Trophoblast cell (in vitro differentiated cells and primary cell): ENCODE results near the gene ZNF598.

Experiments
- DNase-seq, 2 donors: peaks; one replicate each; pipeline ENCODE4 v3.0.0-alpha.2; 2016
- H2AFZ ChIP-seq: 2 replicates; pipeline ENCODE4 v1.6.1; 2013; ENCODE audit warnings: low read length, moderate library complexity, mild to moderate bottlenecking; ENCODE audit not compliant: insufficient read depth, poor library complexity
- H2AK5ac ChIP-seq: 2 replicates; pipeline ENCODE4 v1.6.1; 2013; ENCODE audit warnings: mild to moderate bottlenecking, low read length
- H2BK120ac ChIP-seq: 2 replicates; pipeline ENCODE4 v1.6.1; 2013; ENCODE audit warnings: low read length, mild to moderate bottlenecking, moderate library complexity; ENCODE audit not compliant: insufficient read depth, poor library complexity
- H2BK12ac ChIP-seq: 2 replicates; pipeline ENCODE4 v1.6.1; 2013; ENCODE audit warnings: mild to moderate bottlenecking, low read length, moderate library complexity
- H2BK5ac ChIP-seq: 2 replicates; pipeline ENCODE4 v1.6.1; 2013; ENCODE audit warnings: low read length, low read depth, moderate library complexity, mild to moderate bottlenecking; ENCODE audit not compliant: poor library complexity
- H3K14ac ChIP-seq: 2 replicates; pipeline ENCODE4 v1.6.1; 2013; ENCODE audit warnings: mild to moderate bottlenecking, low read length
- H3K18ac ChIP-seq: 2 replicates; pipeline ENCODE4 v1.6.1; 2013; ENCODE audit warnings: mild to moderate bottlenecking, low read length
- H3K23ac ChIP-seq: 2 replicates; pipeline ENCODE4 v1.6.1; 2013; ENCODE audit warnings: low read length
- H3K27ac ChIP-seq: 2 replicates; pipeline ENCODE4 v1.5.1; 2013; ENCODE audit warnings: low read depth, mild to moderate bottlenecking, inconsistent platforms, low read length, moderate library complexity
- H3K27me3 ChIP-seq: 2 replicates; pipeline ENCODE4 v1.6.1; 2013; ENCODE audit warnings: inconsistent platforms, mild to moderate bottlenecking, low read length, moderate library complexity; ENCODE audit not compliant: insufficient read depth
- H3K36me3 ChIP-seq, 2 experiments: 1 replicate in 1 of 2; 2 replicates in 1 of 2; pipeline ENCODE4 v1.6.1; 2013; ENCODE audit warnings: low read length in 2 of 2, mild to moderate bottlenecking in 2 of 2, moderate library complexity in 1 of 2; ENCODE audit not compliant: insufficient read depth in 2 of 2, control insufficient read depth in 1 of 2
- H3K4ac ChIP-seq: 2 replicates; pipeline ENCODE4 v1.6.1; 2013; ENCODE audit warnings: low read depth, mild to moderate bottlenecking, low read length, moderate library complexity
- H3K4me1 ChIP-seq, 2 experiments: 1 replicate in 1 of 2; 2 replicates in 1 of 2; pipeline ENCODE4 v1.6.1; 2013; ENCODE audit warnings: low read length in 2 of 2, mild to moderate bottlenecking in 2 of 2, moderate library complexity in 1 of 2; ENCODE audit not compliant: insufficient read depth in 2 of 2, control insufficient read depth in 1 of 2
- H3K4me2 ChIP-seq: 2 replicates; pipeline ENCODE4 v1.6.1; 2013; ENCODE audit warnings: inconsistent platforms, mild to moderate bottlenecking, low read length, moderate library complexity
- H3K4me3 ChIP-seq: 2 replicates; pipeline ENCODE4 v1.5.1; 2013; ENCODE audit warnings: mild to moderate bottlenecking, low read depth, low read length, inconsistent platforms
- H3K79me1 ChIP-seq: one replicate; pipeline ENCODE4 v1.6.1; 2013; ENCODE audit warnings: low read length
- H3K79me2 ChIP-seq: 2 replicates; pipeline ENCODE4 v1.6.1; 2013; ENCODE audit warnings: low read length, mild to moderate bottlenecking; ENCODE audit not compliant: control insufficient read depth, insufficient read depth, poor library complexity
- H3K9ac ChIP-seq: 2 replicates; pipeline ENCODE4 v1.6.1; 2013; ENCODE audit warnings: mild to moderate bottlenecking, low read length
- H3K9me3 ChIP-seq: 2 replicates; pipeline ENCODE4 v1.6.1; 2013; ENCODE audit warnings: low read depth, mild to moderate bottlenecking, control low read depth, inconsistent platforms, low read length; ENCODE audit not compliant: insufficient read depth
- H4K12ac ChIP-seq: 2 replicates; pipeline ENCODE4 v1.6.1; 2013; ENCODE audit warnings: low read depth, mild to moderate bottlenecking, low read length, moderate library complexity
- H4K8ac ChIP-seq: 2 replicates; pipeline ENCODE4 v1.6.1; 2013; ENCODE audit warnings: low read depth, mild to moderate bottlenecking, low read length, moderate library complexity
- H4K91ac ChIP-seq: one replicate; pipeline ENCODE4 v1.6.1; 2013; ENCODE audit warnings: low read depth, mild to moderate bottlenecking, low read length, moderate library complexity
- WGBS: extraction: QIAGEN DNeasy Blood & Tissue Kit; methylation state at CpG from one replicate; pipeline ENCODE4 v1.1.7; 2013; ENCODE audit warnings: missing lambda C conversion rate; ENCODE audit not compliant: insufficient read length, insufficient coverage; ENCODE audit errors: extremely low coverage; 5-methylcytosine and 5-hydroxymethylcytosine counted together

The ZNF598 gene

DNA sequence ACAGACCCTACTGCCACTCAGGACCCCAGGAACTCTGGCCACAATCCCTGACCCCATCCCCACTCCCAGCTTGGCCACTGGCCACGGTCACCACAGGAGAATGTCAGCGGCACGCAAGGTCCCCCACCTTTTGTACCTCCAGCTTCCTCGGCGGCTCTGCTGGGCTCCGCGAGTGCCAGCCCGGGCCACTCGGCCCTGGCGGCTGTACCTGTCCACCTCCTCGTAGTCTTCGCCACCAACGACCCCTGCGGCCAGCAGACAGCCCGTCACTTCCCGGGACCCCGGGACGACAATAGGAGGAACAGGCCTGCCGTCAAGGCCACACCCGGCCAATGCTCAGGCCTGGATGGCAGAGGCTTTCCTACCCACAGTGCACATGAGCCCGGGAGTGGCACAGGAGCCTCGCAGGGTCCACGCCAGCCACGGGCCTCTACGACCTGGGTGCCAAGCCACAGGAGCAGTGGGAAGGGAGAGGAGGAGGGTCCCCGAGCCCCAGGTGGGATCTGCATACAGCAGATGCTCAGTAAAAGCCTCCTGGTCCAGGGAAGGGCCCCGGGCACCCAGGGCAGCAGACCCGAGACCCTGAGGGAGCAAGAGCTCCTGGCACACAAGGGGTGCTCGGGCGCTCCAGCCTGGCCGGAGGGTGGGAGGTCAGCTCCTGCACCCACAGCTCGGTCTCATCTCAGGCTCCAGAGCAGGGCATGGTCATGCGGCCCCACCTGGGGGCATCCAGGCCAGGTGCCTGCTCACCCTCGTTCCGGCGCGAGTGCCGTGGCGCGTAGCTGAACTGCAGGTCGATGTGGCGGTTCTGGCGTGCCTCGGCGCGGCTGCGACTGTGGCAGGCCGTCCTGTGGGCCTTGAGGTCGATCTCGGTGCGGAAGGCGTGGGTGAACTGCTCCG, 7.9 kb downstream of the ZNF598 start:
- H3K9me3 ChIP-seq: peaks cover 1% of the 10 kb centered on the region
- no peak overlapping the region for H3K18ac ChIP-seq
- H4K91ac ChIP-seq: no peak overlapping the region
- peaks cover 64 to 67% of the 10 kb centered on the region in 2 experiments for H3K36me3 ChIP-seq
- no peak overlapping the region for H3K4me3 ChIP-seq
- H3K4me2 ChIP-seq: no peak overlapping the region
- no peaks in the 10 kb centered on the region for H3K79me1 ChIP-seq
- peaks cover 5% of the 10 kb centered on the region in 2 experiments for H3K4me1 ChIP-seq
- no peak overlapping the region for H3K27ac ChIP-seq
- no peak overlapping the region for H3K14ac ChIP-seq
- no peaks in the 10 kb centered on the region for H3K27me3 ChIP-seq
- H3K9ac ChIP-seq: no peak overlapping the region
- H2BK120ac ChIP-seq: no peak overlapping the region
- no peak for DNase-seq
- no peak overlapping the region for H2BK5ac ChIP-seq
- H3K4ac ChIP-seq: no peak overlapping the region
- H4K8ac ChIP-seq: no peak overlapping the region
- H3K79me2 ChIP-seq: peaks cover 3% of the 10 kb centered on the region
- no peak overlapping the region for H2AFZ ChIP-seq
- no peak overlapping the region for H2BK12ac ChIP-seq
- no CpG with 5 or more reads among the region's 53 CpGs for WGBS
- H2AK5ac ChIP-seq: no peak overlapping the region
- H4K12ac ChIP-seq: no peak overlapping the region
- no peak overlapping the region for H3K23ac ChIP-seq

DNA sequence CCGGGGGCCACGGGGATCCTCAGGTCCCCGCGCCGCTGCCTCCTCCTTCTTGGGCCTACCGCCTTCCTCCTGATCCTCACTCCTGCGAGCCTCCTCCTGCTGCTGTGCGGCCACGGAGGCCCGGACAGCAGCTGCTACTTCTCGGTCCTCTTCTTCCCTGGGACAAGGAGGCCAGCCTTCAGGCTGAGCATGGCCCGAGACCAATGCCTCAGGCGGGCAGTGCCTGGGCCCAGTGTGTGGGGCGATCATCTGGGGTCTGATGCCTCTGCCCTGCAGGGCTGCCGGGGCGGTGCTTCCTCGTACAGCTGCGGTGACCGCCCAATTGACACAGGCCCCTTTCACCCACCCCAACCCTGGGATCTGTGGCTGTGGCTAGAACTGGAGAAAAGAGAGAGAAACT, 8.6 kb downstream of the ZNF598 start:
- no peak overlapping the region for H3K14ac ChIP-seq
- no peaks in the 10 kb centered on the region for H3K27me3 ChIP-seq
- H3K4me1 ChIP-seq: peaks cover 5% of the 10 kb centered on the region in 2 experiments
- H3K79me2 ChIP-seq: no peaks in the 10 kb centered on the region
- no peaks in the 10 kb centered on the region for H3K9me3 ChIP-seq
- no peak overlapping the region for H3K4me3 ChIP-seq
- H3K18ac ChIP-seq: no peak overlapping the region
- H3K4me2 ChIP-seq: no peak overlapping the region
- no peak overlapping the region for H3K4ac ChIP-seq
- no CpG with 5 or more reads among the region's 19 CpGs for WGBS
- no peak overlapping the region for H4K12ac ChIP-seq
- no peak overlapping the region for H2BK120ac ChIP-seq
- H3K79me1 ChIP-seq: no peaks in the 10 kb centered on the region
- no peak overlapping the region for H3K27ac ChIP-seq
- H2BK12ac ChIP-seq: no peak overlapping the region
- peaks cover 64 to 68% of the 10 kb centered on the region in 2 experiments for H3K36me3 ChIP-seq
- H2AFZ ChIP-seq: no peak overlapping the region
- H2AK5ac ChIP-seq: no peak overlapping the region
- DNase-seq: no peak
- no peak overlapping the region for H3K9ac ChIP-seq
- H4K91ac ChIP-seq: no peak overlapping the region
- H2BK5ac ChIP-seq: no peak overlapping the region
- no peak overlapping the region for H4K8ac ChIP-seq
- H3K23ac ChIP-seq: no peak overlapping the region

DNA sequence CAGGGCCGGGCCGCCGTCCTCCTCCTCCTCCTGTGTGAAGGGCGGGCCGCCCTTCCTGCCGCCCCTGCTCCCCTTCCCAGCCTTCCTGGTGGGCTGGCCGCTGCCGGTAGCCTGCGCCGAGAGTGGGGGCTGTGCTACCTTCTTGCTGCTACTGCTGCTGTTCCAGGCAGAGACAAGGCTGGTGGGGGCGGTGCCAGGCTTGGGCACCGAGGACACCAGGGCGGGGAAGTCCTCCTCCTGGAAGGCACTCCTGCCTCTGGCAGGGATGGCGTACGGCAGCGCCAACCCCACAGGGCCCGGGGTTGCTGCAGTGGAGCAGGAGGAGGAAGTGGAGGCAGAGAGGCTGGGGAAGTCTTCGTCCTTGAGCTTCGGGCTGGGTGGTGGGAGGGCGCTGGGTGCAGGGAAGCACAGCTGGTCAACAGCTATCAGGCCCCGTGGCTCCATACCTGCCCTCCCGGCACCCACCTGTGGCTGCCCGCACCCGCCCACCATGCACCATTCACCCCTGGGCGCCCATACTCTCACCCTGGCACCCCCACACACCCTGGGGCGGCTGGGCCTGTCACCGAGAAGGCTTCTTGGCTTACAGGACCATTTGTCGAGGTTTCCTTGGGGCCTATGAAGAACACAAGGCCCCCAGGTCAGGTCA, 9.6 kb downstream of the ZNF598 start:
- H2BK5ac ChIP-seq: no peak overlapping the region
- no peak overlapping the region for H3K9ac ChIP-seq
- no peak overlapping the region for H3K4ac ChIP-seq
- no peak overlapping the region for H3K23ac ChIP-seq
- no peak overlapping the region for H3K27ac ChIP-seq
- peaks cover 5% of the 10 kb centered on the region in 2 experiments for H3K4me1 ChIP-seq
- H3K18ac ChIP-seq: no peak overlapping the region
- no peaks in the 10 kb centered on the region for H3K79me2 ChIP-seq
- no peak overlapping the region for H2BK12ac ChIP-seq
- no peak overlapping the region for H2AK5ac ChIP-seq
- no peaks in the 10 kb centered on the region for H3K27me3 ChIP-seq
- no peaks in the 10 kb centered on the region for H3K9me3 ChIP-seq
- no CpG with 5 or more reads among the region's 28 CpGs for WGBS
- no peak for DNase-seq
- H3K4me3 ChIP-seq: no peak overlapping the region
- no peak overlapping the region for H3K4me2 ChIP-seq
- H3K79me1 ChIP-seq: no peaks in the 10 kb centered on the region
- H2BK120ac ChIP-seq: no peak overlapping the region
- H2AFZ ChIP-seq: no peak overlapping the region
- no peak overlapping the region for H4K12ac ChIP-seq
- H3K36me3 ChIP-seq: peaks cover 63 to 67% of the 10 kb centered on the region in 2 experiments
- no peak overlapping the region for H3K14ac ChIP-seq
- no peak overlapping the region for H4K8ac ChIP-seq
- H4K91ac ChIP-seq: no peak overlapping the region

DNA sequence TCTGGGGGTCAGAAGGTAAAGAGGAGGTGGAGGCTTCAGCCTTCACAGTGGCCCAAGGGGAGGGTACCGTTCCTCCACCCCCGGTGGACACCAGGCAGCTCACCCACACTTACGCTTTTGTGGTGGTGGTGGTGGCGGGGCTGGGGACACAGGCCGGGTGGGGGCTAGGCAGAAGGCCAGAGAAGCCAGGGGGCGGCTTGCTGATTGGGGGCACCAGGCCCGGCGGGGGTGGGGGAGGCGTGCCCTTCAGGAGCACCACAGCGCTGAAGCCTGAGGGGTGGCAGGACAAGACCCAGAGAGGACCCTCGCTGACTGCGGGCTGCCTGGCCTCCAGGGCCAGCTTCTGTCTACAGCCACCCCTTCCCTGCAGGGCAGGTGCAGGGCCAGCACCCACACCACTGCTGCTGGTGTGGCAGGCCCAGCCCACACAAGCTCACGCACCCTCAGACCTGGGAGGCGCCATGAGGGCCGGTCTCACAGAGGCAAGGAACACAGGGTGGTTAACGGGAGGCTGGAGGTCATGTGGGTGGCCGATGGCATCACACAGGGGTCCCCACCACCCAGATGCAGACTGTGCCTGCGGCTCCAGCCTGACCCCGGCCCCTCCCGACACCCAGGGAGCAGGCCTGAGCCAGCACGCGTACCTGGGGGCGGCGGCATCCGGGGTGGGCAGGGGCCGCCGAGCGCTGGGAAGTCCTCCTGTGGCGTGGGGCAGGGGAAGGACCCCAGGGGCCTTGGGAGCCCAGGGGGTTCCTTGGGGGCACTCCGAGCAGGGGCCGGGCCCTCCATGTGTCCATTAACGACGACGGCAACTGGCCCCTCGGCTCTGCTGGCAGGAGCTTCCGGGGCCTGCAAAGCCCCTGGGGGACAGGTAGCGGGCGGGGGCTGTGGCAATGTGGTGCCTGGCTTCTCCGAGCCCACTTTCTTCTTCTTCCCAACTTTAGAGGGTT, 10.5 kb downstream of the ZNF598 start:
- no CpG with 5 or more reads among the region's 39 CpGs for WGBS
- no peak overlapping the region for H2AFZ ChIP-seq

More for the DNA sequence above, 10.5 kb downstream of the ZNF598 start:
- Histone ChIP-seq H3K9ac (no peak overlapping the region), H2BK120ac (no peak overlapping the region), H3K27me3 (no peaks in the 10 kb centered on the region), H2BK5ac (no peak overlapping the region), H2AK5ac (no peak overlapping the region), H3K27ac (no peak overlapping the region), H4K91ac (no peak overlapping the region), H4K12ac (no peak overlapping the region), H4K8ac (no peak overlapping the region), H3K4ac (no peak overlapping the region), H3K18ac (no peak overlapping the region), H3K4me2 (no peak overlapping the region), H3K4me3 (no peak overlapping the region), H2BK12ac (no peak overlapping the region), H3K4me1 (peaks cover 2% of the 10 kb centered on the region in 2 experiments), H3K23ac (no peak overlapping the region), H3K14ac (no peak overlapping the region), H3K79me2 (no peaks in the 10 kb centered on the region), H3K79me1 (no peaks in the 10 kb centered on the region), H3K9me3 (no peaks in the 10 kb centered on the region), H3K36me3 (peaks cover 61 to 67% of the 10 kb centered on the region in 2 experiments)
- DNase-seq: no peak
